ENCODE data around the gene TMC1.

- TF ChIP-seq HOXA7 (CRISPR knock-in tag; IDR thresholded peaks at IDR 0.05) = no peak
- no peak for TF ChIP-seq POLR2A (IDR thresholded peaks at IDR 0.05; ENCODE audit: low read length)
- no peak for TF ChIP-seq CTCF (IDR thresholded peaks at IDR 0.05)
These were observed 170.3 kb downstream of the TMC1 start for GRCh38 chr9:72691671-72692070.

All from A549 (cell line).